ENCODE measurements around the gene CXCL8.

- no peak for TF ChIP-seq EZH2 (IDR thresholded peaks at IDR 0.05; ENCODE audit: borderline replicate concordance, low read depth, low read length, severe bottlenecking)
- no peak for TF ChIP-seq POLR2AphosphoS5 (IDR thresholded peaks at IDR 0.05; ENCODE audit: insufficient read depth, low read depth, low read length)
- TF ChIP-seq MAX (IDR thresholded peaks at IDR 0.05; ENCODE audit: insufficient read depth, insufficient read length) = no peak
- TF ChIP-seq POLR2A (IDR thresholded peaks at IDR 0.05; ENCODE audit: low read depth, low read length) = no peak
- no peak for TF ChIP-seq MYC (IDR thresholded peaks at IDR 0.05; ENCODE audit: low read depth, low read length)
These were observed 24.1 kb downstream of the CXCL8 start for GRCh38 chr4:73764513-73764912.
